Measurements from ENCODE around the gene MYH2.

Gene MYH2

DNA sequence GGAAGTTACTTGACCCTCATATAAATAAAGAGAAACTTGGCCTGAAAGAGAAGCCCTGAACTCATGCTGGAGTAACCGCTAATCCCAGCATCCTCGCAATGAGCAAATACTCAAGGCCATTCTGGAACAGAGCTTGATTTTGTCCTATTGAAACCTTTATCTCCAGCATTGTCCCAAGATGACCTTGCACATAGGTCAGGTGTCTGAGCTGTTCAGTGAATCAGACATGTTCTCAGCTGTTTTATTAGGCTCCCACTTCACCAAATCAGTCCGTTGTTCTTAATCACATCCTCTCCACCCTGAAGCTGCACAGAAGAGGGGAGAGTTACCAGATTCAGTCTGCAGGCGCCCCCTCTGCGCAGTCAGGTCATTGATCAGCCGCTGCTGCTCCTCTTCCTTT is 22.0 kb downstream of the MYH2 start:
- H3K27me3 Mint-ChIP-seq: peaks cover 14% of the 10 kb centered on the region
- ATAC-seq: no peak

GRCh38 chr17:10526517-10526916 is 22.9 kb downstream of the MYH2 start:
- H3K4me3 Mint-ChIP-seq: no peak overlapping the region

More for the DNA sequence above, 22.0 kb downstream of the MYH2 start:
- no peak for DNase-seq
- H3K4me1 Mint-ChIP-seq: no peaks in the 10 kb centered on the region
- no peak overlapping the region for H3K27ac Mint-ChIP-seq
- H3K4me3 Mint-ChIP-seq: no peak overlapping the region
- H3K9me3 Mint-ChIP-seq: no peaks in the 10 kb centered on the region

GRCh38 chr17:10523064-10523463 is 26.4 kb downstream of the MYH2 start:
- no peak for ATAC-seq
- Mint-ChIP-seq H3K27ac (no peak overlapping the region), H3K4me1 (no peaks in the 10 kb centered on the region), H3K4me3 (no peak overlapping the region), H3K9me3 (no peaks in the 10 kb centered on the region), H3K27me3 (no peaks in the 10 kb centered on the region)
- DNase-seq: no peak

More at GRCh38 chr17:10526517-10526916, 22.9 kb downstream of the MYH2 start:
- Mint-ChIP-seq H3K4me1 (no peaks in the 10 kb centered on the region), H3K27ac (no peak overlapping the region), H3K9me3 (no peaks in the 10 kb centered on the region), H3K27me3 (peaks cover 14% of the 10 kb centered on the region)
- no peak for DNase-seq
- ATAC-seq: no peak

DNA sequence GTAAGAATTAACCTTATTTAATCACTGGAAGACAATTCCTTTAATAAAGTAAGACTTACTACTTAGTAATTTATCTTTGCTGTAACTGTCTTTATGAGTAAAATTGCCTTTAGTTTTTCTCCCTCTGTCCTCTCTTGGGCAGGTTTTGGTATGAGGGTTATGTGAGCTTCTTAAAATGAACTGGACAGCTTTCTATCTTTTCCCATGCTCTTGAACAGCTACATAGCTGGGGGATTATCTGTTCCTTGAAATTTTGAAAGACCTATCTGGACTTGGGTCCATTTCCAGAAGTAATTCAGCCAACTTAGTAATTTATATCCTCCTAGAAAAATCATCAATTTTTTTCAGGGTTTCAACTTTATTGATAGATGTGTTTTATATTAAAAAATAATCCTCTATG is 27.5 kb downstream of the MYH2 start:
- ATAC-seq: no peak
- Mint-ChIP-seq H3K4me3 (no peak overlapping the region), H3K27me3 (no peaks in the 10 kb centered on the region), H3K27ac (no peak overlapping the region), H3K9me3 (no peaks in the 10 kb centered on the region), H3K4me1 (no peaks in the 10 kb centered on the region)
- DNase-seq: no peak

- Mint-ChIP-seq H3K9me3 (no peaks in the 10 kb centered on the region), H3K4me1 (no peaks in the 10 kb centered on the region), H3K27ac (no peak within 1 kb of the TSS), H3K4me3 (no peak within 1 kb of the TSS), H3K27me3 (no peaks in the 10 kb centered on the region)
- no peak for DNase-seq
- ATAC-seq: no peak
Observed at GRCh38 chr17:10518271-10519037, 31.0 kb downstream of the MYH2 start, which contains the start of gene MYH1. Gene MYH1 (minus strand): TSS chr17:10518542. CDS start chr17:10516642, 1,900 bp downstream.

GRCh38 chr17:10516638-10517037 is 32.8 kb downstream of the MYH2 start:
- Mint-ChIP-seq H3K27me3 (no peaks in the 10 kb centered on the region), H3K27ac (no peak overlapping the region), H3K4me3 (no peak overlapping the region), H3K4me1 (no peaks in the 10 kb centered on the region), H3K9me3 (no peaks in the 10 kb centered on the region)
- no peak for DNase-seq
- no peak for ATAC-seq

- H3K27me3 Mint-ChIP-seq: no peaks in the 10 kb centered on the region
- H3K9me3 Mint-ChIP-seq: no peaks in the 10 kb centered on the region
- no peak for ATAC-seq
Observed at GRCh38 chr17:10516065-10516464, 33.4 kb downstream of the MYH2 start.

DNA sequence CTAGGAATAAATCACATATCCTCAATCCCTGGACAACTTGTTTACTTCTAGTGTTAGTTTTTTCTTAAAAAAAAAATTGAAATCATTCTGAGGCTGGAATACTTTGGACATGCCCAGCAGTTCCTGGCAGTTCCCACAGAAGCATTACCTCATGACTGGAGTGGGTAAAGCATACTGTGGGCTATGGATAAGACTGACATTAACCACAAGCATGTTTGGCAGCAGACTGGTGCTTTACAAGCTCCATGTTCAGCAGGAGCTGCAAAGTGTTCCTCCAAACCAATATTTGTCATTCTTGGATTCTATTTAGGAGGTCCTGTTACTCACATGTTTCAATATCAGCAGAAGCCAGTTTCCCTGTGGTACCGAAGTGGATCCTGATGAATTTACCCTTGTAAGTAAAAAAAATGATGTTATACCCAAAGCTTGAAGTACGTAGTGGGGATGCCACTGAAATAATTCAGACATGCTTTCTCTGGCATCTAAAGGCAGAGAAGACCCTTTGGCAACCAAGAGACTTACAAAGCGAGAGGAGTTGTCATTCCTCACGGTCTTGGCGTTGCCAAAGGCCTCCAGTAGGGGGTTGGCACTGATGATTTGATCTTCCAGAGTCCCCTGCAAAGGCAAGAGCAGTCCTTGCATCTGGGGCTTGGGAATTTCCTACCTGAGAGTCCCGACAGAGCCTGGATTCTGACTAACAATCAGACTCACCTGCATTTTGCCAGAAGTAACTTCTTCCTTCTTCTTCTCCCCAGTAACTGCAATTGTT is 36.0 kb downstream of the MYH2 start:
- H3K4me1 Mint-ChIP-seq: no peaks in the 10 kb centered on the region
- no peak overlapping the region for H3K4me3 Mint-ChIP-seq
- no peak overlapping the region for H3K27ac Mint-ChIP-seq
- no peaks in the 10 kb centered on the region for H3K9me3 Mint-ChIP-seq
- ATAC-seq (no peak), DNase-seq (no peak)
- H3K27me3 Mint-ChIP-seq: no peaks in the 10 kb centered on the region

More at GRCh38 chr17:10516065-10516464, 33.4 kb downstream of the MYH2 start:
- no peak for DNase-seq
- Mint-ChIP-seq H3K4me3 (no peak overlapping the region), H3K27ac (no peak overlapping the region), H3K4me1 (no peaks in the 10 kb centered on the region)

DNA sequence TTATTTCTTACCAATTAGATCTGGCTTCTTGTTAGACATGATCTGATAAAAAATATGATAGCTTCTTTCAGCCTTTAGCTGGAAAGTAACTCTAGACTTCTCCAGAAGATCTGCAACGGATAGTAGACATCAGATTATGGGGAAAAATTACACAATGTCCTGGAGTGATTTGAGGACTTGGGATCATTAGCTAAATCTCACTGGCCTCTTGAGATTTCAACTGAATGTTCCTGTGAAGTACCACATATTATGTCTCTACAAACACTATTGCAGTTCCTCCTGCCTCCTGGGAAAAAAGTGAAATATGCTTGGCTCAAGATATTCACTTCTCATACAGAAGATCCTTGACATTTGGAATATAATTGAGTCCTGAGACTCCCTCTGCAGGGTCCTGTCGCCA is 36.6 kb downstream of the MYH2 start:
- Mint-ChIP-seq H3K4me1 (no peaks in the 10 kb centered on the region), H3K27ac (no peak overlapping the region), H3K27me3 (no peaks in the 10 kb centered on the region), H3K4me3 (no peak overlapping the region), H3K9me3 (no peaks in the 10 kb centered on the region)
- ATAC-seq: no peak
- DNase-seq: no peak

GRCh38 chr17:10499950-10500349 is 49.5 kb downstream of the MYH2 start:
- DNase-seq (no peak), ATAC-seq (no peak)
- H3K4me3 Mint-ChIP-seq: no peak overlapping the region
- H3K27me3 Mint-ChIP-seq: peaks cover 20% of the 10 kb centered on the region
- no peaks in the 10 kb centered on the region for H3K9me3 Mint-ChIP-seq
- H3K4me1 Mint-ChIP-seq: no peaks in the 10 kb centered on the region
- H3K27ac Mint-ChIP-seq: no peak overlapping the region

DNA sequence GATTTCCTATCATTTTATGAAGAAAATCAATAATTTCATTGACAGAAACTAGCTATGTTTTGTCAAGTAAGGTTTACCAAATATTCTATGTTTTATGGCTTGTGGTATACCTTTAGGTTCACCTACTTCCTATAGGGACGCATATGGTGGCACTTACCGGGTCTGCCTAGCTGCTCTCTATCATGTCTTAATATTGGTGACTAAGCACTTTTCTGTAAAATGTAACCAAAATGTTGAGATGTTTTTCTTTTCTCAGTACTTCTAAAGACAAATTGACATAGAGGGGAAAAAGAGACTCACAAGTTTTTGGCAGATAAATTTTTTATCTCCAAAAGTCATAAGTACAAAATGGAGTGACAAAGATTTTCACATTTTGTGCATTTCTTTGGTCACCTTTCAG is 57.5 kb downstream of the MYH2 start:
- ATAC-seq: no peak
- no peak for DNase-seq
- Mint-ChIP-seq H3K9me3 (peaks cover 28 to 35% of the 10 kb centered on the region in 2 donors), H3K4me1 (no peaks in the 10 kb centered on the region), H3K27me3 (peaks cover 8% of the 10 kb centered on the region), H3K4me3 (no peak overlapping the region), H3K27ac (no peak overlapping the region)

DNA sequence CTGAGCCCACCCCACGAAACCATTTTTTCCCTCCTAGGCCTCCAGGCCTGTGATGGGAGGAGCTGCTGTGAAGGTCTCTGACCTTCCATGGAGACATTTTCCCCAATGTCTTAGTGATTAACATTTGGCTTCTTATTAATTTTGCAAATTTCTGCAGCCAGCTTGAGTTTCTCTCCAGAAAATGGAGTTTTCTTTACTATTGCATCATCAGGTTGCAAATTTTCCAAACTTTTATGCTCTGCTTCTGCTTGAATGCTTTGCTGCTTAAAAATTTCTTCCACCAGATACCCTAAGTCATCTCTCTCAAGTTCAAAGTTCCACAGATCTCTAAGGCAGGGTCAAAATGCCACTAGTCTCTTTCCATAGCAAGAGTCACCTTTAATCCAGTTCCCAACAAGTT is 67.2 kb downstream of the MYH2 start:
- Mint-ChIP-seq H3K27ac (no peak overlapping the region), H3K4me3 (no peak overlapping the region), H3K9me3 (peaks cover 23 to 25% of the 10 kb centered on the region in 2 donors), H3K4me1 (no peaks in the 10 kb centered on the region), H3K27me3 (no peaks in the 10 kb centered on the region)
- DNase-seq: no peak
- no peak for ATAC-seq

DNA sequence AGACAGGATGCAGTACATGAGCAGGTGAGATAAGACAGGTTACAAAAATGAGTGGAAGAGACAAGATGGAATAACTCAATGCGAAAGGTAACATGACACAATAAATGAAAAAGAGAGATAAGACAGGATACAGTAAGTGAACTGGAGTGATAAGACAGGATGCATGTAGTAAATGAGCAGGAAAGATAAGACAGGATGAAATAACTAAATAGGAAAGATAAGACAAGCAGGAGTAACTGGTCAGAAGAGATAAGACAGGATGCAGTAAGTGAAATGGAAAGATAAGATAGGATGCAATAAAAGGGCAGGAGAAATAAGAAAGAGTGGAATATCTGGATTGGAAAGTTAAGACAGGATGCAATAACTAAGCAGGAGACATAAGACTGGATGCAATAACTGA is 71.8 kb downstream of the MYH2 start:
- Mint-ChIP-seq H3K27ac (no peak overlapping the region), H3K4me3 (no peak overlapping the region), H3K27me3 (no peaks in the 10 kb centered on the region), H3K9me3 (peaks cover 3 to 4% of the 10 kb centered on the region in 2 donors), H3K4me1 (no peaks in the 10 kb centered on the region)
- DNase-seq: no peak
- no peak for ATAC-seq

GRCh38 chr17:10474536-10474935 is 74.9 kb downstream of the MYH2 start:
- no peak overlapping the region for H3K4me3 Mint-ChIP-seq
- H3K27ac Mint-ChIP-seq: no peak overlapping the region
- DNase-seq (no peak), ATAC-seq (no peak)
- H3K9me3 Mint-ChIP-seq: no peaks in the 10 kb centered on the region
- H3K27me3 Mint-ChIP-seq: no peaks in the 10 kb centered on the region
- no peaks in the 10 kb centered on the region for H3K4me1 Mint-ChIP-seq

GRCh38 chr17:10471858-10472257 is 77.6 kb downstream of the MYH2 start:
- no peaks in the 10 kb centered on the region for H3K9me3 Mint-ChIP-seq
- H3K27me3 Mint-ChIP-seq: no peaks in the 10 kb centered on the region
- no peak overlapping the region for H3K27ac Mint-ChIP-seq
- DNase-seq: no peak
- no peaks in the 10 kb centered on the region for H3K4me1 Mint-ChIP-seq
- no peak for ATAC-seq
- H3K4me3 Mint-ChIP-seq: no peak overlapping the region
